Activated CD4-positive, alpha-beta T cell treated with anti-CD3 and anti-CD28 coated beads for 48 hours (primary cell): ENCODE measurements around the gene BDH1.

Experiments used
- DNase-seq: peaks from one replicate; pipeline ENCODE4 v3.0.0-alpha.2; 2020

BDH1 gene

GRCh38 chr3:197547306-197548011, 8.3 kb downstream of the BDH1 start:
- DNase-seq, result no peak

GRCh38 chr3:197546307-197547085, 9.3 kb downstream of the BDH1 start:
- DNase-seq, result no peak

GRCh38 chr3:197545571-197545970, 10.2 kb downstream of the BDH1 start:
- no peak for DNase-seq

- DNase-seq, result no peak
These were observed 10.7 kb downstream of the BDH1 start for GRCh38 chr3:197545101-197545500.

GRCh38 chr3:197542741-197543454, 12.9 kb downstream of the BDH1 start:
- no peak for DNase-seq

- no peak for DNase-seq
These were observed 13.8 kb downstream of the BDH1 start for GRCh38 chr3:197541756-197542539.

- no peak for DNase-seq
These were observed 14.8 kb downstream of the BDH1 start for GRCh38 chr3:197540961-197541377.

GRCh38 chr3:197539651-197540051, 16.1 kb downstream of the BDH1 start:
- DNase-seq, result no peak

GRCh38 chr3:197533927-197534725, 21.6 kb downstream of the BDH1 start:
- DNase-seq, result no peak

GRCh38 chr3:197533396-197533795, 22.4 kb downstream of the BDH1 start:
- no peak for DNase-seq

GRCh38 chr3:197532388-197532787, 23.4 kb downstream of the BDH1 start:
- no peak for DNase-seq

- DNase-seq, result no peak
These were observed 27.6 kb downstream of the BDH1 start for GRCh38 chr3:197528190-197528589.

- DNase-seq, result no peak
These were observed 28.2 kb downstream of the BDH1 start for GRCh38 chr3:197527569-197527968.

GRCh38 chr3:197525706-197526105, 30.1 kb downstream of the BDH1 start:
- DNase-seq, result no peak

- no peak for DNase-seq
These were observed 31.6 kb downstream of the BDH1 start for GRCh38 chr3:197524128-197524527.

- DNase-seq, result no peak
These were observed 32.2 kb downstream of the BDH1 start for GRCh38 chr3:197523526-197523925.

GRCh38 chr3:197522881-197523441, 32.8 kb downstream of the BDH1 start:
- DNase-seq, result no peak

- no peak for DNase-seq
These were observed 33.5 kb downstream of the BDH1 start for GRCh38 chr3:197522183-197522715.

GRCh38 chr3:197521277-197522182, 34.2 kb downstream of the BDH1 start:
- no peak for DNase-seq
